Measurements from ENCODE around the gene HSDL1.

The HSDL1 gene

GRCh38 chr16:84095466-84095865 lies 49.5 kb downstream of the HSDL1 start:
- no peak overlapping the region for H3K4me3 ChIP-seq (ENCODE audit: low read depth, low read length)
- TF ChIP-seq, protein P1, sequence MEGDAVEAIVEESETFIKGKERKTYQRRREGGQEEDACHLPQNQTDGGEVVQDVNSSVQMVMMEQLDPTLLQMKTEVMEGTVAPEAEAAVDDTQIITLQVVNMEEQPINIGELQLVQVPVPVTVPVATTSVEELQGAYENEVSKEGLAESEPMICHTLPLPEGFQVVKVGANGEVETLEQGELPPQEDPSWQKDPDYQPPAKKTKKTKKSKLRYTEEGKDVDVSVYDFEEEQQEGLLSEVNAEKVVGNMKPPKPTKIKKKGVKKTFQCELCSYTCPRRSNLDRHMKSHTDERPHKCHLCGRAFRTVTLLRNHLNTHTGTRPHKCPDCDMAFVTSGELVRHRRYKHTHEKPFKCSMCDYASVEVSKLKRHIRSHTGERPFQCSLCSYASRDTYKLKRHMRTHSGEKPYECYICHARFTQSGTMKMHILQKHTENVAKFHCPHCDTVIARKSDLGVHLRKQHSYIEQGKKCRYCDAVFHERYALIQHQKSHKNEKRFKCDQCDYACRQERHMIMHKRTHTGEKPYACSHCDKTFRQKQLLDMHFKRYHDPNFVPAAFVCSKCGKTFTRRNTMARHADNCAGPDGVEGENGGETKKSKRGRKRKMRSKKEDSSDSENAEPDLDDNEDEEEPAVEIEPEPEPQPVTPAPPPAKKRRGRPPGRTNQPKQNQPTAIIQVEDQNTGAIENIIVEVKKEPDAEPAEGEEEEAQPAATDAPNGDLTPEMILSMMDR (IDR thresholded peaks at IDR 0.05; ENCODE audit: low read depth, low read length) = no peak
- no peak for TF ChIP-seq MYC (IDR thresholded peaks at IDR 0.05; ENCODE audit: low read depth, low read length)
- TF ChIP-seq POLR2A (IDR thresholded peaks at IDR 0.05; ENCODE audit: extremely low read depth, insufficient read length) = no peak
- TF ChIP-seq MAX (IDR thresholded peaks at IDR 0.05; ENCODE audit: low read depth, low read length) = no peak
- DNase-seq (ENCODE audit: low read depth) = no peak

DNA sequence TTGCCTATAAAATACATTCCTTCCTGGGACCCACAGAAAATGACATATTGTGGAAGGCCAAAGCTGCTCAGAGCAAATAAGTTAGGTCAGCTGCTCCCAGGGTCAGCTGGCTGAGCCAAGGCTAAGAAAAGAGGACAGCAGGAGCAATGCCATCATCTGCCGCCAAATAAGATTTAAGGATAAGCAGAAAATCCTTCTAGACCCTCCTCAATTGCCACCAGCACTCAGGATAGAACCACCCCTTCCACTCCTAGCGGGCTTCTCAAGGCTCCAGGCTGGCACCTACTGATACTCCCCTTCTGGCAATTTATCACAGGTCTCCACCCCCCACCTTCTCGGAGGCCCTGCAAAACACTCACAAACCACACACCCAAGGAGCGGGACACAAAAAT lies 51.1 kb downstream of the HSDL1 start:
- DNase-seq (ENCODE audit: low read depth) = no peak
- H3K4me3 ChIP-seq (ENCODE audit: low read depth, low read length) = no peak overlapping the region
- TF ChIP-seq, protein P1 (IDR thresholded peaks at IDR 0.05; ENCODE audit: low read depth, low read length) = no peak
- TF ChIP-seq MAX (IDR thresholded peaks at IDR 0.05; ENCODE audit: low read depth, low read length) = no peak
- no peak for TF ChIP-seq MYC (IDR thresholded peaks at IDR 0.05; ENCODE audit: low read depth, low read length)
- no peak for TF ChIP-seq POLR2A (IDR thresholded peaks at IDR 0.05; ENCODE audit: extremely low read depth, insufficient read length)

DNA sequence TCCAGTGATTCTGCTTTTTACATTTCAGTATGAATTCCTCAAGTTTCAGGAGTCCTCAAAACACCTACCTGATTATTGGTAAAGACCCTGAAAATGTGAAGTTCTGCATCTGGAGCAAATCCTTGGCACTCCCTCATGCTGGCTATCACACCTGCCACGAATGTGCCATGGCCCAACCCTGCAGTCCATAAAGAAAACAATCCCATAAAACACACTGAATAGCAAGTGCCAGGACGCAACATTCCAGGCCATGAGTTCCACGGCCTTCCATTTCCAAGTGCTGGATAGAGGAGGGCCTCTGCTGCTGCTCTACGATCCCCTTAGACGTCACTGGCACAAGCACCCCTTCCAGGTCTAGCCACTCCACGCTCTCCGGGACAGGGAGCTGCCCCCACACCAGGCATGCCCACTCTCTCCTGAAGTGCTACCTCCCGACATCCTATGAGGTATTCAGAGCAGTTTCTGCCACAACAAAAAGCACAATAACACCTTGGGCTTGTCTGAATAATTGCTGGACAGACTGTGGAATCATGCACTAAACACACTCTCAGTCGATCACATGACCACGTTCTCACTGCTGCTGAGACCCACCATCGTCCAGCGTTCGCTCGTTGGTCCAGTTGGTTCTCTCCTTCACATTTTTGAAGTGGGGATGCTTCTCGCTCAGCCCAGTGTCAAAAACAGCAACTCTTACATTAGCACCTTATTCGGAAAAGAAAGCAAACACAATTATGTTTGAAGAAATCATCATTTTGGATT lies 51.7 kb downstream of the HSDL1 start:
- H3K4me3 ChIP-seq (ENCODE audit: low read depth, low read length) = no peak overlapping the region
- no peak for TF ChIP-seq MYC (IDR thresholded peaks at IDR 0.05; ENCODE audit: low read depth, low read length)
- no peak for TF ChIP-seq MAX (IDR thresholded peaks at IDR 0.05; ENCODE audit: low read depth, low read length)
- TF ChIP-seq, protein P1 (IDR thresholded peaks at IDR 0.05; ENCODE audit: low read depth, low read length) = no peak
- no peak for TF ChIP-seq POLR2A (IDR thresholded peaks at IDR 0.05; ENCODE audit: extremely low read depth, insufficient read length)
- no peak for DNase-seq (ENCODE audit: low read depth)

DNA sequence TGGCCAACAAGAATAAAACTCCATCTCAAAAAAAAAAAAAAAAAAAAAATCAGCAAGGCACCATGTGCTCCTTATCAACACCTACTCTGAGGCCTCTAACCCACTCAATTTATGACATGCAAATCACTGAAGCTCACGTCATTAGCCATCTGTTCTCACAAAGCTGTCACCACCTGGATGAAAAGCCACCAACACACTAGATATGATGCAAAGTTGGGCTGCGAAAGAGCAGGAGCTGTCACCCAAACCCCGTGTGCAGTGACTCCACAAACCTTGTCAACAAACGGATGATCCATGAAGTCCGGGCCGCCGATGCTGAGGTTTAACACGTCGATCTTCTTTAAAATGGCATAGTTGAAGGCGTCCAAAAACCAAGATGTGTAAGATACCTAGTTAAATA lies 53.5 kb downstream of the HSDL1 start:
- TF ChIP-seq, protein P1 (IDR thresholded peaks at IDR 0.05; ENCODE audit: low read depth, low read length) = no peak
- no peak for TF ChIP-seq MAX (IDR thresholded peaks at IDR 0.05; ENCODE audit: low read depth, low read length)
- TF ChIP-seq POLR2A (IDR thresholded peaks at IDR 0.05; ENCODE audit: extremely low read depth, insufficient read length) = no peak
- TF ChIP-seq MYC (IDR thresholded peaks at IDR 0.05; ENCODE audit: low read depth, low read length) = no peak
- H3K4me3 ChIP-seq (ENCODE audit: low read depth, low read length) = no peak overlapping the region
- DNase-seq (ENCODE audit: low read depth) = no peak

- H3K4me3 ChIP-seq (ENCODE audit: low read depth, low read length) = no peak overlapping the region
- no peak for TF ChIP-seq MAX (IDR thresholded peaks at IDR 0.05; ENCODE audit: low read depth, low read length)
- no peak for TF ChIP-seq MYC (IDR thresholded peaks at IDR 0.05; ENCODE audit: low read depth, low read length)
- TF ChIP-seq, protein P1 (IDR thresholded peaks at IDR 0.05; ENCODE audit: low read depth, low read length) = no peak
- TF ChIP-seq POLR2A (IDR thresholded peaks at IDR 0.05; ENCODE audit: extremely low read depth, insufficient read length) = no peak
- no peak for DNase-seq (ENCODE audit: low read depth)
Observed at GRCh38 chr16:84090211-84090610, 54.8 kb downstream of the HSDL1 start.
